Gastroesophageal sphincter (tissue), 4 donors: ENCODE results near the gene TENT4A. TPM values are rescaled to one million over a fixed set of nuclear protein-coding genes. Genes with fewer than 3 reads are reported as not detected.

Experiments used
- ATAC-seq: fragments of 150-250 bp; one replicate; pipeline ENCODE4 v1.9.1; 2016; ENCODE audit warnings: mild to moderate bottlenecking, moderate library complexity
- H3K27ac ChIP-seq, 4 donors: fragments of 200-600 bp; sonication (generic) in 3 of 4; 1 replicate in 3 of 4; 2 replicates in 1 of 4; pipeline ENCODE4 v1.5.1; 2016 to 2019
- H3K27me3 ChIP-seq: fragments of 200-600 bp; sonication (generic); one replicate; pipeline ENCODE4 v1.5.1; 2019
- H3K36me3 ChIP-seq, 2 donors: fragments of 200-600 bp; sonication (generic); one replicate each; pipeline ENCODE4 v1.5.1; 2019; ENCODE audit warnings: control low read depth in 1 of 2
- H3K4me1 ChIP-seq, 3 donors: fragments of 200-600 bp; sonication (generic); 1 replicate in 2 of 3; 2 replicates in 1 of 3; pipeline ENCODE4 v1.5.1; 2016 to 2019; ENCODE audit warnings: control low read depth in 2 of 3
- H3K4me3 ChIP-seq, 2 donors: fragments of 200-600 bp; sonication (generic); one replicate each; pipeline ENCODE4 v1.5.1; 2019; ENCODE audit warnings: mild to moderate bottlenecking in 1 of 2, moderate library complexity in 1 of 2
- H3K9me3 ChIP-seq, 3 donors: fragments of 200-600 bp; sonication (generic); one replicate each; pipeline ENCODE4 v1.5.1; 2017 to 2019; ENCODE audit warnings: control low read depth in 2 of 3
- CTCF ChIP-seq, 4 experiments: fragments of 200-600 bp in 2 of 4; fragments of 450-650 bp in 2 of 4; sonication (generic) in 1 of 4; IDR thresholded peaks; one replicate each; pipeline ENCODE4 v1.5.1; 2017 to 2019; ENCODE audit warnings: antibody characterized with exemption in 4 of 4, mild to moderate bottlenecking in 2 of 4, moderate library complexity in 2 of 4
- EP300 ChIP-seq: sonication (generic); formaldehyde crosslinking; IDR thresholded peaks from one replicate; pipeline ENCODE4 v1.6.1; 2017; ENCODE audit warnings: antibody characterized with exemption, mild to moderate bottlenecking
- POLR2A ChIP-seq, 2 donors: fragments of 450-650 bp; IDR thresholded peaks; one replicate each; pipeline ENCODE4 v1.6.1; 2017; ENCODE audit warnings: antibody characterized with exemption in 2 of 2, mild to moderate bottlenecking in 2 of 2, moderate library complexity in 1 of 2
- POLR2AphosphoS5 ChIP-seq: sonication (generic); formaldehyde crosslinking; IDR thresholded peaks from one replicate; pipeline ENCODE4 v1.6.1; 2017; ENCODE audit warnings: antibody characterized with exemption
- WGBS, 2 donors: methylation state at CpG; one replicate each; pipeline ENCODE4 v1.1.5; 2018; ENCODE audit warnings: low coverage in 1 of 2; 5-methylcytosine and 5-hydroxymethylcytosine counted together
- total RNA-seq, 4 donors: library from RNA; depleted of rRNA; stranded (reverse); fragments of >200 nt; gene quantifications; one replicate each; pipeline ENCODE4 v1.1.0, GENCODE V29; 2016

Gene TENT4A
- total RNA-seq, 4 donors from 2014 or later = 15.8 to 21.3 (median 17.3) TPM

- Histone ChIP-seq H3K4me3 (no peak overlapping the region), H3K36me3 (peaks cover 0 to 97% of the 10 kb centered on the region in 2 donors), H3K27ac (no peak overlapping the region), H3K27me3 (no peaks in the 10 kb centered on the region), H3K9me3 (no peaks in the 10 kb centered on the region), H3K4me1 (no peaks in the 10 kb centered on the region)
- WGBS, 2 donors = no CpG with 5 or more reads among the region's 29 CpGs
- TF ChIP-seq CTCF (IDR thresholded peaks at IDR 0.05) (no peak), POLR2AphosphoS5 (no peak), POLR2A (IDR thresholded peaks at IDR 0.05) (no peak), EP300 (no peak)
- ATAC-seq = no peak
Observed at GRCh38 chr5:6754766-6755165, 41.5 kb downstream of the TENT4A start.

DNA sequence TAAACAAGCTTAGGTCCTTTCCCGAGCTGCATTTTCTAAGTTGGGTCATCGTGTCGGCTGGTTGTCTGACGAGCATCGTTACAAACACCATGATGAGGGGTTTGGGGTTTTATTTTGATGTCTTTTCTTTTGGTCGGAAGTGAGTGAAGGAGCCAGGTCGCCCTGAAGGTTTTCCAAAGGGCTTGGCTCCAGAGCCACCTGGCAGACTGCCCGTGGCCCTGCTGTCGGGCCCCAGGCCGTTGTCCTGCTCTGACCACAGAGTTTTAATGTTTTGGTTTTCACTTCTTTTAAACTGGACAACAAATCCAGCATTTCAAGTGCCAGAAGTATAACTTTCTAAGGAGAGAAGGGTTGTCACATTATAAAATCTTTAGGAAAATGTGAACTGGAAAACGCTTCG lies 42.3 kb downstream of the TENT4A start:
- H3K27ac ChIP-seq = no peak overlapping the region
- TF ChIP-seq POLR2AphosphoS5 (no peak), EP300 (no peak), POLR2A (IDR thresholded peaks at IDR 0.05) (no peak), CTCF (IDR thresholded peaks at IDR 0.05) (no peak)
- H3K36me3 ChIP-seq = peaks cover 0 to 89% of the 10 kb centered on the region in 2 donors
- no peaks in the 10 kb centered on the region for H3K27me3 ChIP-seq
- 81 to 88% methylated on average over 7 to 8 of the region's 12 CpGs for WGBS, 2 donors
- H3K4me1 ChIP-seq = no peaks in the 10 kb centered on the region
- ATAC-seq = no peak
- H3K9me3 ChIP-seq = no peaks in the 10 kb centered on the region
- no peak overlapping the region for H3K4me3 ChIP-seq

DNA sequence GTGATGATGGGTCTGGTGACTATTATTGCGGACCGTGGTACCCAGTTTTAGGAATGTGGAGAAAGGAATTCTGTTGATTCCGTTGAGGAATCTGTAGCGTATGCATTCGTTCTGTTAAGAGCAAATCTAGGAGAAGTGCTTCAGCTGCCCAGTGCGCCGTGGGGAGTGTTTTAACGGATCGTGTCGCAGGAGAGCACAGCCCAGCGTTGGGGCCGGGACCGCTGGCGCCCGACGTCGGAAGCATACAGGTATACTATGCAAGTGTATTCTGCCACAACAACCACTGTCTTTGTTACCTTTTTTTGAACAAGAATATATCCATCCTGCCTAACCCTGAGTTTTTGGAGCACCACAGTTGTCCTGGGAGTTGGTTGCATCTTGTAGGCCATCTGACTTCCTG lies 42.7 kb downstream of the TENT4A start:
- H3K27me3 ChIP-seq = no peaks in the 10 kb centered on the region
- peaks cover 0 to 85% of the 10 kb centered on the region in 2 donors for H3K36me3 ChIP-seq
- TF ChIP-seq EP300 (no peak), CTCF (IDR thresholded peaks at IDR 0.05) (no peak), POLR2A (IDR thresholded peaks at IDR 0.05) (no peak), POLR2AphosphoS5 (no peak)
- WGBS, 2 donors = 97 to 100% methylated on average over 12 to 17 of the region's 17 CpGs
- H3K4me3 ChIP-seq = no peak overlapping the region
- ATAC-seq = no peak
- H3K9me3 ChIP-seq = no peaks in the 10 kb centered on the region
- H3K4me1 ChIP-seq = no peaks in the 10 kb centered on the region
- no peak overlapping the region for H3K27ac ChIP-seq

DNA sequence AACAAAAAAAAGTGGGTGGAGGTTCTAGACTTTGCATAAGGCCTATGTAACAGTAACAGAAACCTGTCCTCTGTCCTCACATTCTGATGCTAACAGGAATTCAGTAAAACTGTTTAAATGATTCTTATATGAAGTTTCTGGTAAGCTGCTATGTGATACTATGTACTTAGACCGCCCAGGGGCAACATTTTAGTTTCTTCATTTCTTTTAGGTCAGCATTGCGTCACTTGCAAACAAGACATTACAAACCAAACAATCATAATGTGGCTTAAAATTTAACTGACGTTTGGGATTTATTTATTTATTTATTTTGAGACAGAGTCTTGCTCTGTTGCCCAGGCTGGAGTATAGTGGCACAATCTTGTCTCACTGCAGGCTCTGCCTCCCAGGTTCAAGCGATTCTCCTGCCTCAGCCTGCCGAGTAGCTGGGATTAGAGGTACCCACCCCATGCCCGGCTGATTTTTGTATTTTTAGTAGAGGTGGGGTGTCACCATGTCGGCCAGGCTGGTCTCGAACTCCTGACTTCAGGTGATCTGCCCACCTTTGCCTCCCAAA lies 44.3 kb downstream of the TENT4A start:
- peaks cover 0 to 69% of the 10 kb centered on the region in 2 donors for H3K36me3 ChIP-seq
- H3K4me1 ChIP-seq = no peaks in the 10 kb centered on the region
- 87 to 95% methylated on average over 2 to 3 of the region's 8 CpGs for WGBS, 2 donors
- TF ChIP-seq POLR2AphosphoS5 = no peak
- TF ChIP-seq POLR2A (IDR thresholded peaks at IDR 0.05) = no peak
- no peak for TF ChIP-seq EP300
- no peak for TF ChIP-seq CTCF (IDR thresholded peaks at IDR 0.05)
- H3K4me3 ChIP-seq = no peak overlapping the region
- no peak for ATAC-seq
- H3K27me3 ChIP-seq = no peaks in the 10 kb centered on the region
- no peak overlapping the region for H3K27ac ChIP-seq
- H3K9me3 ChIP-seq = no peaks in the 10 kb centered on the region

- H3K36me3 ChIP-seq = peaks cover 0 to 62% of the 10 kb centered on the region in 2 donors
- H3K27me3 ChIP-seq = no peaks in the 10 kb centered on the region
- H3K4me1 ChIP-seq = no peaks in the 10 kb centered on the region
- H3K27ac ChIP-seq = no peak overlapping the region
- no peak for ATAC-seq
- no peak for TF ChIP-seq CTCF (IDR thresholded peaks at IDR 0.05)
- no peak for TF ChIP-seq EP300
- no peak for TF ChIP-seq POLR2A (IDR thresholded peaks at IDR 0.05)
- TF ChIP-seq POLR2AphosphoS5 = no peak
- 100% methylated on average over 1 of the region's 6 CpGs; no CpG with 5 or more reads in 1 of the 2 donors for WGBS, 2 donors
- H3K4me3 ChIP-seq = no peak overlapping the region
- H3K9me3 ChIP-seq = no peaks in the 10 kb centered on the region
Observed at GRCh38 chr5:6758236-6758635, 45.0 kb downstream of the TENT4A start.
